Upper lobe of right lung (tissue), 1 donor: ENCODE measurements around the gene SLC26A8. TPM values are rescaled to one million over a fixed set of nuclear protein-coding genes. Genes with fewer than 3 reads are reported as not detected.

ENCODE experiments used
- ATAC-seq: fragments of 200-7000 bp; cut with Tn5 transposase; one replicate; pipeline ENCODE4 v1.9.1; 2020; ENCODE audit warnings: mild to moderate bottlenecking, moderate library complexity
- DNase-seq: peaks from one replicate; pipeline ENCODE4 v3.0.0-alpha.2; 2020
- H3K27ac ChIP-seq: fragments of 200-600 bp; one replicate; pipeline ENCODE4 v1.8.0; 2022
- H3K27me3 ChIP-seq: fragments of 200-600 bp; one replicate; pipeline ENCODE4 v1.8.0; 2022; ENCODE audit warnings: mild to moderate bottlenecking
- H3K36me3 ChIP-seq: fragments of 200-600 bp; one replicate; pipeline ENCODE4 v1.8.0; 2022
- H3K4me1 ChIP-seq: fragments of 200-600 bp; one replicate; pipeline ENCODE4 v1.8.0; 2022
- H3K4me3 ChIP-seq: fragments of 200-600 bp; one replicate; pipeline ENCODE4 v1.8.0; 2022; ENCODE audit warnings: mild to moderate bottlenecking
- H3K9me3 ChIP-seq: fragments of 200-600 bp; one replicate; pipeline ENCODE4 v1.8.0; 2022
- intact Hi-C: fragments of 100-400 bp; cut with DNase I; formaldehyde crosslinking; loops from one replicate; pipeline ENCODE4 v1.11.0; 2022
- total RNA-seq: library from RNA; stranded (reverse); fragmentation: NEBNext Ultra II Directional; extraction: Animal tissue kit (Norgen Biotek cat#: 25700); gene quantifications from one replicate; pipeline ENCODE4 v1.2.1, GENCODE V29; 2021
- TF ChIP-seq, protein P1 (sequence below): fragments of 200-600 bp; IDR thresholded peaks from one replicate; pipeline ENCODE4 v1.8.0; 2022; ENCODE audit warnings: antibody characterized with exemption
- donor health status: DM: no; HTN: yes; CAD: no; lungs with severe emphysema.

Gene SLC26A8
- total RNA-seq, 1 donor from 2014 or later = 0.52 TPM

DNA sequence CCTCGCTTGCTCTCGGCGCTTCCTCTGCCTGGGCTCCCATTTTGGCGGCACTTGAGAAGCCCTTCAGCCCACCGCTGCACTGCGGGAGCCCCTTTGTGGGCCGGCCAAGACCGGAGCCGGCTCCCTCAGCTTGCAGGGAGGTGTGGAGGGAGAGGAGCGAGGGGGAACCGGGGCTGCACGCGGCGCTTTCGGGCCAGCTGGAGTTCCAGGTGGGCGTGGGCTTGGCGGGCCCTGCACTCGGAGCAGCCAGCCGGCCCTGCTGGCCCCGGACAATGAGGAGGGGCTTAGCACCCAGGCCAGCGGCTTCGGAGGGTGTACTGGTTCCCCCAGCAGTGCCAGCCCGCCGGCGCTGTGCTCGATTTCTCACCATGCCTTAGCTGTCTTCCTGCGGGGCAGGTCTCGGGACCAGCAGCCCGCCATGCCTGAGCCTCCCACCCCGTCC, 93.3 kb downstream of the SLC26A8 start:
- intact Hi-C loops = no loop called here
- Histone ChIP-seq H3K9me3 (no peaks in the 10 kb centered on the region), H3K36me3 (no peaks in the 10 kb centered on the region), H3K4me3 (no peak overlapping the region), H3K4me1 (no peaks in the 10 kb centered on the region), H3K27me3 (no peaks in the 10 kb centered on the region), H3K27ac (no peak overlapping the region)
- DNase-seq (no peak), ATAC-seq (no peak)
- TF ChIP-seq, protein P1, sequence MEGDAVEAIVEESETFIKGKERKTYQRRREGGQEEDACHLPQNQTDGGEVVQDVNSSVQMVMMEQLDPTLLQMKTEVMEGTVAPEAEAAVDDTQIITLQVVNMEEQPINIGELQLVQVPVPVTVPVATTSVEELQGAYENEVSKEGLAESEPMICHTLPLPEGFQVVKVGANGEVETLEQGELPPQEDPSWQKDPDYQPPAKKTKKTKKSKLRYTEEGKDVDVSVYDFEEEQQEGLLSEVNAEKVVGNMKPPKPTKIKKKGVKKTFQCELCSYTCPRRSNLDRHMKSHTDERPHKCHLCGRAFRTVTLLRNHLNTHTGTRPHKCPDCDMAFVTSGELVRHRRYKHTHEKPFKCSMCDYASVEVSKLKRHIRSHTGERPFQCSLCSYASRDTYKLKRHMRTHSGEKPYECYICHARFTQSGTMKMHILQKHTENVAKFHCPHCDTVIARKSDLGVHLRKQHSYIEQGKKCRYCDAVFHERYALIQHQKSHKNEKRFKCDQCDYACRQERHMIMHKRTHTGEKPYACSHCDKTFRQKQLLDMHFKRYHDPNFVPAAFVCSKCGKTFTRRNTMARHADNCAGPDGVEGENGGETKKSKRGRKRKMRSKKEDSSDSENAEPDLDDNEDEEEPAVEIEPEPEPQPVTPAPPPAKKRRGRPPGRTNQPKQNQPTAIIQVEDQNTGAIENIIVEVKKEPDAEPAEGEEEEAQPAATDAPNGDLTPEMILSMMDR = no peak

DNA sequence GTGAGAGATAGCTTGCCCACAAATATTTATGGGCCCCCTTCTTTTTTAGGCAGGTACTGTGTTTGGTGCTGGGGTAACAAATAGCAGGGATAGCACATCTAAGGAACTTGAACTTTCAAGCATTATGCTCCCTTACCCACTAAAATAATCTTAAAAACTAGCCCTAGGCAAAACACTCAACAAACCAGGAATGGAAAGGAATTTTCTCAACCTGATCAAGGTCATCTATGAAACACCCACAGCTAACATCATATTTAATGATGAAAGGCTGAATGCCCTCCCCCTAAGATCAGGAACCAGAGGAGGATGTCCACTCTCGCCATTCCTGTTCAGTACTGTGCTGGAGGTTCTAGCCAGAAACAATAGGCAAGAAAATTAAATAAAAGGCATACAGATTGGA, 94.8 kb downstream of the SLC26A8 start:
- Histone ChIP-seq H3K36me3 (no peaks in the 10 kb centered on the region), H3K4me3 (no peak overlapping the region), H3K27ac (no peak overlapping the region), H3K9me3 (no peaks in the 10 kb centered on the region), H3K27me3 (no peaks in the 10 kb centered on the region), H3K4me1 (no peaks in the 10 kb centered on the region)
- intact Hi-C loops = no loop called here
- ATAC-seq = no peak
- no peak for DNase-seq
- TF ChIP-seq, protein P1 = no peak

DNA sequence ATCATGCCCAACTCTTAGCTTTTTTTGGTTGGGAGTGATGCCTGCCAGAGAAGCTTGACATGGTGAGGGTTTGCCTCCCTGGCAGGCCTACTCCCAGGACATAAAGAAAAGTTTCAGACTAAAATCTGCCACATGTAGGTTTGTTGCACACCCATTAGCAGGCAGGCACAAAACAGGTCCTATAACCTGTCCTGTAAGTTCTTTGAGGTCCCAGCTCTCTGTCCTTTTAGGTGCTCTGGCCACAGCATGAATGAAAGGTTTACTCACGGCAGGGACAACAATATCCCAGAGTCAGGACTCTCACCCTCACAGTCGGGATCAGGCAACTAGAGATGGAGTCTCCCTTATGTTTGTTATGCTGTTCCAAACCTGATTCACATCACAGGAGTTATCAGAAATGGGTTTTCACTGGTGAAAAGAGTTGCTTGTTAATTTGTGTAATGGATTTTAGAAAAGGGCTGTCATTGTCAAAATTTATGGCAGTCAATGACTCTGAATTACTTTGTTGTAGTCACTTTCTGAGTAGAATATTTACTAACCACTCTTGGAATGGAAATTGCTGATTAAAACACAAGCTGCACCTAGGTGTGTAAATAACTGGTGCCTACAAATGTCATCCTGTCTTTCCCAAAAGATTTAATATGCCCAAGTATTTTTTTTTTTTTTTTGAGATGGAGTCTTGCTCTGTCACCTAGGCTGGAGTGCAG, 97.8 kb downstream of the SLC26A8 start:
- no peak for ATAC-seq
- no peak for DNase-seq
- Histone ChIP-seq H3K27ac (no peak overlapping the region), H3K4me1 (peaks cover under 1% of the 10 kb centered on the region), H3K4me3 (no peak overlapping the region), H3K36me3 (no peaks in the 10 kb centered on the region), H3K9me3 (no peaks in the 10 kb centered on the region), H3K27me3 (no peaks in the 10 kb centered on the region)
- TF ChIP-seq, protein P1 = no peak
- intact Hi-C loops = no loop called here

DNA sequence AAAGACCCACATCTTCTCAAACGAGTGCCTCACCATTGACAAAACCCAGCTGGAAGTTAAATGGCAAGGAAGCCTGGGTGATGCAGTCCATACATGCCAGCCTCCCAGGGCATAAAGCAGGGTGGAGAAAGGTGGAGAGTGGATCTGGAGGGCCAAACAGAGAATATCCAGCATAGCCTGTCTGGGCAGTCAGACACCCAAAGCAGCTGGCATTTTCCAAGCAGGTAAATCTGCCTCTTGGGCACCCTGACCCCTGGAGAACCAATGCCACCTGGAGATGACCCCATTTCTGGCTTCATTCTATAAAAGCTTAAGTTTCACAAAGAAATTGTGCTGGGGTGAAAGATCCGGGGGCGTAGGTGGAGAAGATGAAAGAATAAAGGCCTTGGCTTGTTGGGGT, 98.5 kb downstream of the SLC26A8 start:
- H3K4me3 ChIP-seq = no peak overlapping the region
- no peak for ATAC-seq
- no peaks in the 10 kb centered on the region for H3K27me3 ChIP-seq
- H3K9me3 ChIP-seq = no peaks in the 10 kb centered on the region
- intact Hi-C loops = no loop called here
- no peaks in the 10 kb centered on the region for H3K36me3 ChIP-seq
- DNase-seq = no peak
- TF ChIP-seq, protein P1 = no peak
- H3K27ac ChIP-seq = no peak overlapping the region
- peaks cover 6% of the 10 kb centered on the region for H3K4me1 ChIP-seq

DNA sequence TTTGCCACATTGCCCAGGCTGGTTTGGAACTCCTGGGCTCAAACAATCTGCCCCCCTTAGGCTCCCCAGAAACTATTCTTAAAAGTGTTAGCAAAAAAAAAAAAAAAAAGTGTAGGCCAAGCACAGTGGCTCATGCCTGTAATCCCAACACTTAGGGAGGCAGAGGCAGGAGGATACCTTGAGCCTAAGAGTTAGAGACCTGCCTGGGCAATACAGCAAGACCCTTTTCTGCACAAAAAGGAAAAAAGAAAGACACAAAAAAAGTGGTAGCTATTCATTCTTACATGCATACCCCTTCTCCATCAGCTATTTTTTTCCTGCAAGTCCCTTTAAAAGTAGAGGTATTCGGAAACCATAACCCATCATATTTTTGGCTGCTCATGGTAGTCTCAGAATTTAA, 100.3 kb downstream of the SLC26A8 start:
- H3K27me3 ChIP-seq = no peaks in the 10 kb centered on the region
- H3K36me3 ChIP-seq = no peaks in the 10 kb centered on the region
- H3K4me1 ChIP-seq = peaks cover 11% of the 10 kb centered on the region
- TF ChIP-seq, protein P1 = no peak
- intact Hi-C loops = no loop called here
- ATAC-seq (no peak), DNase-seq (no peak)
- H3K9me3 ChIP-seq = no peaks in the 10 kb centered on the region
- H3K27ac ChIP-seq = no peak overlapping the region
- no peak overlapping the region for H3K4me3 ChIP-seq
